ENCODE data around the gene GNG2.
A peak's percentile ranks its signal among the peaks of the same experiment; 100 is the strongest.

The GNG2 gene

DNA sequence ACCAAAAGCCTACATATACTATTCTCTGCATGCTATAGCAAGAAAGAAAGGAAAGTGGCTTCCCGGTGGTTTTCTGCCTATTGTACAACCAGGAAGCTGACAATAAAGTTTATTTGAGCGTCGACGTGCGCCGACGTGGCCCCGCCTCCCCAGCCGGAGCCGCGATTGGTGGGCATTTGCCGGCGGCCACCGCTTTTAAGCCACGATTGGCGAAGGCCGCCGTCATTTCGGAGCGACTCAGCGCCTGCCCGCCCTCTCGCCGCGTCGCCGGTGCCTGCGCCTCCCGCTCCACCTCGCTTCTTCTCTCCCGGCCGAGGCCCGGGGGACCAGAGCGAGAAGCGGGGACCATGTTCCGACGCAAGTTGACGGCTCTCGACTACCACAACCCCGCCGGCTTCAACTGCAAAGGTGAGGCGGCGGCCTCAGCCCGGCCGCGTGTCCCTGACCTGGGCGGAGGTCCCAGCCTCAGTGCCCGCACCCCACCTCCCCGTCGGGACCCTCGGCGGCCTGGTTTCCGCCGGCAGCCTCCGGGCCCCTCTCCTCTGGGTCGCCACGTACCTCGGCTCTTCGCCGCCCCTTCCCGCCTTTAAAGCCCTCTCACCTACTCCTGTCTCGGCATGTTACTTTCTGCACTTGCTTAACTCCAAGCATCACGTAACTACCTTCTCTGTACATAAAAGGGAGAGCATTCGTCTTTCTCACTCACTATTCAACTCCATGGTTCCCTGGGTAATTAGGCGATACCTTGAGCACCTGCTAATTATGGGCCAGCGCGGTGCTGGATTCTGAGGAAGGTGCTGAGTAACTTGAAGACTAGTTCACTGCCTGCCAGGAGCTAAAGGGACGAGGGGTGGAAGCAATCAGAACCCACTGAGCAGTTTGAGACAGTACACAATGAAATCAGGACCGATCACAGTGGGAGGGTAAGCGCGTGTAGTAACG is 129.2 kb downstream of the GNG2 start, which contains the start of gene RTRAF:
RTRAF (plus strand) TSS at position 254 of the 942 bp plus-strand sequence; CDS start at position 348, 94 bp downstream.
- DNase-seq (peak; percentile 88), ATAC-seq (replicated peaks) (peak; percentile 96 to 97)
- Mint-ChIP-seq H3K36me3 (peaks cover 1 to 12% of the 10 kb centered on the region in 2 donors), H3K4me3 (peak within 1 kb of the TSS; percentile 90 to 93), H3K4me1 (peaks cover 10 to 25% of the 10 kb centered on the region in 2 donors), H3K27me3 (no peaks in the 10 kb centered on the region), H3K27ac (peak within 1 kb of the TSS; percentile 95), H3K9me3 (no peaks in the 10 kb centered on the region)

- Mint-ChIP-seq H3K27ac (no peak overlapping the region), H3K4me3 (peak overlapping the region; percentile 90 to 93), H3K9me3 (no peaks in the 10 kb centered on the region), H3K27me3 (no peaks in the 10 kb centered on the region), H3K4me1 (peaks cover 13 to 25% of the 10 kb centered on the region in 2 donors), H3K36me3 (peaks cover 1 to 16% of the 10 kb centered on the region in 2 donors)
- ATAC-seq (replicated peaks) (no peak), DNase-seq (no peak)
Observed at GRCh38 chr14:51990488-51990887, 130.1 kb downstream of the GNG2 start.

GRCh38 chr14:51993285-51993920 is 133.0 kb downstream of the GNG2 start:
- Mint-ChIP-seq H3K27ac (no peak overlapping the region), H3K27me3 (no peaks in the 10 kb centered on the region), H3K9me3 (no peaks in the 10 kb centered on the region), H3K4me3 (no peak overlapping the region), H3K36me3 (peaks cover 6 to 23% of the 10 kb centered on the region in 2 donors), H3K4me1 (peaks cover 14 to 23% of the 10 kb centered on the region in 2 donors)
- ATAC-seq (replicated peaks) (no peak), DNase-seq (no peak)

GRCh38 chr14:51996148-51996746 is 135.8 kb downstream of the GNG2 start:
- Mint-ChIP-seq H3K4me3 (no peak overlapping the region), H3K9me3 (no peaks in the 10 kb centered on the region), H3K4me1 (peaks cover 8 to 11% of the 10 kb centered on the region in 2 donors), H3K27me3 (no peaks in the 10 kb centered on the region), H3K27ac (no peak overlapping the region), H3K36me3 (peaks cover 10 to 34% of the 10 kb centered on the region in 2 donors)
- DNase-seq = no peak
- no peak for ATAC-seq (replicated peaks)

GRCh38 chr14:51998348-51998747 is 137.9 kb downstream of the GNG2 start:
- DNase-seq (no peak), ATAC-seq (replicated peaks) (no peak)
- H3K4me3 Mint-ChIP-seq = no peak overlapping the region
- no peaks in the 10 kb centered on the region for H3K9me3 Mint-ChIP-seq
- H3K27me3 Mint-ChIP-seq = no peaks in the 10 kb centered on the region
- no peak overlapping the region for H3K27ac Mint-ChIP-seq
- H3K4me1 Mint-ChIP-seq = peaks cover 8 to 10% of the 10 kb centered on the region in 2 donors
- H3K36me3 Mint-ChIP-seq = peaks cover 12 to 38% of the 10 kb centered on the region in 2 donors

- H3K4me1 Mint-ChIP-seq = peaks cover 4 to 6% of the 10 kb centered on the region in 2 donors
- H3K36me3 Mint-ChIP-seq = peaks cover 14 to 37% of the 10 kb centered on the region in 2 donors
- H3K27ac Mint-ChIP-seq = no peak overlapping the region
- no peak for DNase-seq
- ATAC-seq (replicated peaks) = no peak
- H3K9me3 Mint-ChIP-seq = no peaks in the 10 kb centered on the region
- no peak overlapping the region for H3K4me3 Mint-ChIP-seq
- no peaks in the 10 kb centered on the region for H3K27me3 Mint-ChIP-seq
Observed at GRCh38 chr14:51999084-51999483, 138.7 kb downstream of the GNG2 start.

DNA sequence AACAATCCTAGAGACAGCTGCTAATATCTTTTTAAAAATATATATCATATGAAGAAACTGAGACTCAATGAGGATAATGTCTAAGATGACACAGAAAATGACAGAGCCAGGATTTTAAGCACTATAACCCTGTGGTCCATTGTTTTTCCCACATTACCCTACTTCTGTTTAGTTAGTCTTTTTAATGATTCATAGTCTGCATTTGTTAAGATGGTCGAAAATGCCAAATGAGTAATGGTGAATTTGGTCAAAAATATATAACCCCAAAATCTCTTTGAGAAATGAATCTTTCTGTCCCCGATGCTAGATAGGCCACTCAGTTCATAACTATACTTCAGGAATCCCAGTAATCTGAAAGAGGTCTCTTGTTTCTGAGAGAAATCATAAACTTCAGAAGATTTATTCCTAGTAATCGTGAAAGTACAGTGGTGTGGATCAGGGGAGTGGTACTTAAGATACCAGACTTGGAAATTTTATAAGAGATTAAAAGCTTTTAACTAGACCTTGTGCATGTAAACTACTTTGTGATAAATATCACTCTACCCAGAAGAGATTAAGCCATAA is 139.7 kb downstream of the GNG2 start:
- Mint-ChIP-seq H3K27me3 (no peaks in the 10 kb centered on the region), H3K36me3 (peaks cover 17 to 33% of the 10 kb centered on the region in 2 donors), H3K4me1 (peaks cover 0 to 1% of the 10 kb centered on the region in 2 donors), H3K27ac (no peak overlapping the region), H3K4me3 (no peak overlapping the region), H3K9me3 (no peaks in the 10 kb centered on the region)
- DNase-seq (no peak), ATAC-seq (replicated peaks) (no peak)

DNA sequence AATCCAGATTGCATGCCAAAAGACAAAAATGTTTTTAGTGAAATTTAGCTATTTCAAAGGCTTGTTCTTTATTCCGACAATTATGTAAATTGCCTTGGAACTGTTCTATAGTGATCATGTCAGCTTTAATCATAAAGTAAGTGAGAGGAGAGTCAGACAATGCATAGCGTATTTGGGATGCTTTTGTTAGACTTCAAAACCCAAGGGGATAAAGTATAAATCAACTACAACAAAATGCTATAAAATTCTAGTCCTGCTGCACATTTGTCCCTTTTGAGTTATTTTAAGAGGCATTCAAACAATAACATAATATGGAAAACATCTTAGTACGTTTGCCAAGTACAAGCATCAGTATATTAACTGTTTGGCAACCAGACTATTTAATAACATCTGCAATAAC is 140.3 kb downstream of the GNG2 start:
- ATAC-seq (replicated peaks) (no peak), DNase-seq (no peak)
- H3K27ac Mint-ChIP-seq = no peak overlapping the region
- peaks cover 0 to 1% of the 10 kb centered on the region in 2 donors for H3K4me1 Mint-ChIP-seq
- no peaks in the 10 kb centered on the region for H3K9me3 Mint-ChIP-seq
- H3K27me3 Mint-ChIP-seq = no peaks in the 10 kb centered on the region
- H3K36me3 Mint-ChIP-seq = peaks cover 21 to 34% of the 10 kb centered on the region in 2 donors
- no peak overlapping the region for H3K4me3 Mint-ChIP-seq

GRCh38 chr14:52002542-52002941 is 142.1 kb downstream of the GNG2 start:
- Mint-ChIP-seq H3K27me3 (no peaks in the 10 kb centered on the region), H3K36me3 (peaks cover 23 to 36% of the 10 kb centered on the region in 2 donors), H3K4me3 (no peak overlapping the region), H3K27ac (peak overlapping the region; percentile 9), H3K9me3 (no peaks in the 10 kb centered on the region), H3K4me1 (no peaks in the 10 kb centered on the region)
- DNase-seq (no peak), ATAC-seq (replicated peaks) (no peak)

DNA sequence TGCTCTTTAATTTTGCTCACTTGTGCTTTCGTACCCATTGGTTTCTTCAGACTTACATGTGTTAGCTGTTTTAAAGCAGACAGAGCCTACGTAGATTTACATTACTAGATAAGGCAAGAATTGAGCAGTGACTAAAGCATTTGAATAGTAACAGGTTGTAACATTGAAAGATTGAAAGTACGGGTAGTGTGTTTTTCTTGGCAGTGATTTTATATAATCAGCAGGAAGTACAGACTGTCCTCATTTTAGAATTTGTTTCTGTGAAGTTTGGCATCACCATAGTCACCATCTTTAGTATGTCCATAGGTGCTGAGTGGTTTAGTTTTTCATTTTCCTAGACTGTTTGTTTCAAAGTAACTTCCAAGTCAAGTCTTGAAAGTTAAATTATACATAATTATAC is 142.9 kb downstream of the GNG2 start:
- H3K36me3 Mint-ChIP-seq = peaks cover 29 to 42% of the 10 kb centered on the region in 2 donors

GRCh38 chr14:52005625-52006024 is 145.2 kb downstream of the GNG2 start:
- no peaks in the 10 kb centered on the region for H3K27me3 Mint-ChIP-seq
- peaks cover 30 to 45% of the 10 kb centered on the region in 2 donors for H3K36me3 Mint-ChIP-seq
- no peak overlapping the region for H3K4me3 Mint-ChIP-seq
- no peaks in the 10 kb centered on the region for H3K4me1 Mint-ChIP-seq
- DNase-seq (no peak), ATAC-seq (replicated peaks) (no peak)
- H3K9me3 Mint-ChIP-seq = no peaks in the 10 kb centered on the region
- H3K27ac Mint-ChIP-seq = no peak overlapping the region

More for the DNA sequence above, 142.9 kb downstream of the GNG2 start:
- Mint-ChIP-seq H3K4me1 (no peaks in the 10 kb centered on the region), H3K9me3 (no peaks in the 10 kb centered on the region), H3K4me3 (no peak overlapping the region), H3K27ac (no peak overlapping the region), H3K27me3 (no peaks in the 10 kb centered on the region)
- DNase-seq (no peak), ATAC-seq (replicated peaks) (no peak)

GRCh38 chr14:52006361-52006760 is 145.9 kb downstream of the GNG2 start:
- no peak overlapping the region for H3K27ac Mint-ChIP-seq
- ATAC-seq (replicated peaks) (no peak), DNase-seq (no peak)
- H3K27me3 Mint-ChIP-seq = no peaks in the 10 kb centered on the region
- no peaks in the 10 kb centered on the region for H3K9me3 Mint-ChIP-seq
- peaks cover 37 to 51% of the 10 kb centered on the region in 2 donors for H3K36me3 Mint-ChIP-seq
- no peak overlapping the region for H3K4me3 Mint-ChIP-seq
- H3K4me1 Mint-ChIP-seq = no peaks in the 10 kb centered on the region

- Mint-ChIP-seq H3K27ac (no peak overlapping the region), H3K27me3 (no peaks in the 10 kb centered on the region), H3K36me3 (peaks cover 41 to 55% of the 10 kb centered on the region in 2 donors), H3K9me3 (no peaks in the 10 kb centered on the region), H3K4me1 (no peaks in the 10 kb centered on the region), H3K4me3 (no peak overlapping the region)
- DNase-seq (no peak), ATAC-seq (replicated peaks) (no peak)
Observed at GRCh38 chr14:52007211-52007610, 146.8 kb downstream of the GNG2 start.

GRCh38 chr14:52007637-52008036 is 147.2 kb downstream of the GNG2 start:
- Mint-ChIP-seq H3K4me1 (no peaks in the 10 kb centered on the region), H3K27me3 (no peaks in the 10 kb centered on the region), H3K9me3 (no peaks in the 10 kb centered on the region), H3K27ac (no peak overlapping the region), H3K36me3 (peaks cover 41 to 56% of the 10 kb centered on the region in 2 donors), H3K4me3 (no peak overlapping the region)
- DNase-seq = no peak
- no peak for ATAC-seq (replicated peaks)
